Measurements from ENCODE around the gene NPIPA5. TPM values are rescaled to one million over a fixed set of nuclear protein-coding genes. Genes with fewer than 3 reads are reported as not detected.

NPIPA5 gene
- total RNA-seq = 5.3 TPM in 1 of 2 replicates, not detected in the other

GRCh38 chr16:15378194-15378593, at the start of gene NPIPA5:
NPIPA5 (minus strand) TSS chr16:15378294; CDS start chr16:15378294, 0 bp downstream.

GRCh38 chr16:15395631-15396508, 17.8 kb upstream of the NPIPA5 start, which contains the start of gene MPV17L:
MPV17L (plus strand) TSS chr16:15395754; CDS start chr16:15395898, 144 bp downstream.

Other genes with a start within 250 kb of the NPIPA5 start
- 0.78 and 2.1 TPM in 2 replicates for gene MPV17L, start 17.5 kb upstream of the NPIPA5 start, total RNA-seq
- 49.8 and 70.5 TPM in 2 replicates for gene BMERB1, start 56.3 kb upstream of the NPIPA5 start, total RNA-seq